SH-SY5Y (cell line): ENCODE results near the gene POP7.

ENCODE experiments used
- GATA2 ChIP-seq: IDR thresholded peaks from 2 replicates; pipeline ENCODE4 v1.6.1; 2011; ENCODE audit warnings: mild to moderate bottlenecking, low read depth, low read length
- GATA3 ChIP-seq: IDR thresholded peaks from 2 replicates; pipeline ENCODE4 v1.6.1; 2011; ENCODE audit warnings: low read depth, mild to moderate bottlenecking, low read length, moderate library complexity

POP7 gene

GRCh38 chr7:100726996-100727761, 21.3 kb downstream of the POP7 start:
- TF ChIP-seq GATA2: no peak
- no peak for TF ChIP-seq GATA3

- TF ChIP-seq GATA3: no peak
- TF ChIP-seq GATA2: no peak
These were observed 22.3 kb downstream of the POP7 start for GRCh38 chr7:100728196-100728595.

- TF ChIP-seq GATA3 (no peak), GATA2 (no peak)
These were observed 24.3 kb downstream of the POP7 start for GRCh38 chr7:100730136-100730800.

- TF ChIP-seq GATA3 (no peak), GATA2 (no peak)
These were observed 26.2 kb downstream of the POP7 start for GRCh38 chr7:100731937-100732636.

- TF ChIP-seq GATA3 (no peak), GATA2 (no peak)
These were observed 29.8 kb downstream of the POP7 start for GRCh38 chr7:100735730-100736129.

GRCh38 chr7:100736671-100737070, 30.8 kb downstream of the POP7 start:
- no peak for TF ChIP-seq GATA3
- no peak for TF ChIP-seq GATA2

- TF ChIP-seq GATA2: no peak
- no peak for TF ChIP-seq GATA3
These were observed 34.0 kb downstream of the POP7 start for GRCh38 chr7:100739934-100740333.

- no peak for TF ChIP-seq GATA3
- no peak for TF ChIP-seq GATA2
These were observed 38.7 kb downstream of the POP7 start for GRCh38 chr7:100744605-100745004.

- TF ChIP-seq GATA3: no peak
These were observed 39.3 kb downstream of the POP7 start for GRCh38 chr7:100745184-100745583.

- TF ChIP-seq GATA3 (no peak), GATA2 (no peak)
These were observed 47.1 kb downstream of the POP7 start for GRCh38 chr7:100752994-100753393.

GRCh38 chr7:100753750-100754149, 47.8 kb downstream of the POP7 start:
- TF ChIP-seq GATA3: no peak
- no peak for TF ChIP-seq GATA2
